Measurements from ENCODE around the gene PRR5L. TPM values are rescaled to one million over a fixed set of nuclear protein-coding genes. Genes with fewer than 3 reads are reported as not detected.
A peak's percentile ranks its signal among the peaks of the same experiment; 100 is the strongest.

The PRR5L gene
- polyA plus RNA-seq, 1 of the 3 experiments (the other 2 are of a cell fraction), result 0.46 TPM

DNA sequence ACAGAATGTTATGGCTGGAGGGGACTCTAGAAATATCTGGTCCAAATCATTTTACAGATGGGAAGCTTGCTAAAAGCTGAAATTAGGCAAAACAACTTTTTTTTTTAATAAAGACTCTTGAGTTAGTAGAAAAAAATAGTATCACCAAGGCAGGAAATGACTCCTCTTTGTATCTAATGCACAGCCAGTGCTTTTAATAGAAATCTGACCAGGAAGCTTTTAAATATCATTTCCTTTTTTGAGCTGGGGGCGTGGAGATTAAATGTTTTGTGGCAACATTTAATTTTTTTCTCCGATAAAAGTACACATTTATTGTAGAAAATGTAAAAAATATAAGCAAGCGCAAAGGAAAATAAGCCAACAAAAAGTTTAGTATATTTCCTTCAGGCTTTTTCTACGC is 191.5 kb downstream of the PRR5L start:
- DNase-seq, result no peak
- Histone ChIP-seq H4K20me1 (ENCODE audit: insufficient read depth) (peaks cover 6% of the 10 kb centered on the region; the same call in 1 of the 2 replicates), H3K4me2 (no peak overlapping the region), H3F3A (replicated peaks; ENCODE audit: insufficient read depth) (peaks cover 4% of the 10 kb centered on the region), H3K9me2 (no peaks in the 10 kb centered on the region), H3K4me1 (ENCODE audit: control insufficient read depth in 1 of 2, insufficient read depth in 2 of 2, low read depth in 1 of 2, low read length in 1 of 2) (peaks cover 12 to 25% of the 10 kb centered on the region in 2 experiments; a peak in 3 of 4 replicates), H3K36me3 (replicated peaks in 1 of 2; ENCODE audit: control insufficient read depth in 1 of 2, insufficient read depth in 2 of 2, low read length in 1 of 2) (peaks cover 62 to 79% of the 10 kb centered on the region in 2 experiments), H3K9me3 (no peaks in the 10 kb centered on the region), H2AFZ (ENCODE audit: low read depth) (no peak overlapping the region), H3K9ac (no peak overlapping the region), H3K4me3 (ENCODE audit: low read depth in 2 of 2, low read length in 1 of 2) (no peak overlapping the region), H3K27ac (ENCODE audit: low read depth in 2 of 2, low read length in 1 of 2) (peak overlapping the region; percentile 23 to 40), H3K27me3 (ENCODE audit: insufficient read depth) (no peaks in the 10 kb centered on the region), H3K79me2 (ENCODE audit: insufficient read depth) (peaks cover 18% of the 10 kb centered on the region; the same call in 1 of the 2 replicates)
- TF ChIP-seq FOXJ3 (CRISPR knock-in tag; IDR thresholded peaks at IDR 0.05) (no peak), RFX5 (IDR thresholded peaks at IDR 0.05; ENCODE audit: low read length) (no peak), NRF1 (IDR thresholded peaks at IDR 0.05; ENCODE audit: low read depth, low read length) (no peak), SIN3A (IDR thresholded peaks at IDR 0.05; ENCODE audit: borderline replicate concordance, low read depth, low read length) (no peak), CHD2 (IDR thresholded peaks at IDR 0.05; ENCODE audit: low read length, partially characterized antibody) (no peak), POLR2AphosphoS5 (IDR thresholded peaks at IDR 0.05; ENCODE audit: low read depth, low read length) (no peak), RCOR1 (IDR thresholded peaks at IDR 0.05; ENCODE audit: low read length) (no peak), TEAD4 (IDR thresholded peaks at IDR 0.05; ENCODE audit: borderline replicate concordance, insufficient read depth) (no peak), FOSL2 (IDR thresholded peaks at IDR 0.05; ENCODE audit: borderline replicate concordance, low read depth) (no peak), RAD21 (IDR thresholded peaks at IDR 0.05; ENCODE audit: low read length) (no peak), JUND (IDR thresholded peaks at IDR 0.05) (no peak), GABPA (IDR thresholded peaks at IDR 0.05; ENCODE audit: low read depth) (no peak; the same call in 1 of the 2 replicates), MEF2A (IDR thresholded peaks at IDR 0.05; ENCODE audit: borderline replicate concordance, low read depth) (no peak)
- TF ChIP-seq, protein P1, sequence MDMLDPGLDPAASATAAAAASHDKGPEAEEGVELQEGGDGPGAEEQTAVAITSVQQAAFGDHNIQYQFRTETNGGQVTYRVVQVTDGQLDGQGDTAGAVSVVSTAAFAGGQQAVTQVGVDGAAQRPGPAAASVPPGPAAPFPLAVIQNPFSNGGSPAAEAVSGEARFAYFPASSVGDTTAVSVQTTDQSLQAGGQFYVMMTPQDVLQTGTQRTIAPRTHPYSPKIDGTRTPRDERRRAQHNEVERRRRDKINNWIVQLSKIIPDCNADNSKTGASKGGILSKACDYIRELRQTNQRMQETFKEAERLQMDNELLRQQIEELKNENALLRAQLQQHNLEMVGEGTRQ (IDR thresholded peaks at IDR 0.05; ENCODE audit: borderline replicate concordance, low read depth, low read length), result no peak
- TF ChIP-seq, protein P2, sequence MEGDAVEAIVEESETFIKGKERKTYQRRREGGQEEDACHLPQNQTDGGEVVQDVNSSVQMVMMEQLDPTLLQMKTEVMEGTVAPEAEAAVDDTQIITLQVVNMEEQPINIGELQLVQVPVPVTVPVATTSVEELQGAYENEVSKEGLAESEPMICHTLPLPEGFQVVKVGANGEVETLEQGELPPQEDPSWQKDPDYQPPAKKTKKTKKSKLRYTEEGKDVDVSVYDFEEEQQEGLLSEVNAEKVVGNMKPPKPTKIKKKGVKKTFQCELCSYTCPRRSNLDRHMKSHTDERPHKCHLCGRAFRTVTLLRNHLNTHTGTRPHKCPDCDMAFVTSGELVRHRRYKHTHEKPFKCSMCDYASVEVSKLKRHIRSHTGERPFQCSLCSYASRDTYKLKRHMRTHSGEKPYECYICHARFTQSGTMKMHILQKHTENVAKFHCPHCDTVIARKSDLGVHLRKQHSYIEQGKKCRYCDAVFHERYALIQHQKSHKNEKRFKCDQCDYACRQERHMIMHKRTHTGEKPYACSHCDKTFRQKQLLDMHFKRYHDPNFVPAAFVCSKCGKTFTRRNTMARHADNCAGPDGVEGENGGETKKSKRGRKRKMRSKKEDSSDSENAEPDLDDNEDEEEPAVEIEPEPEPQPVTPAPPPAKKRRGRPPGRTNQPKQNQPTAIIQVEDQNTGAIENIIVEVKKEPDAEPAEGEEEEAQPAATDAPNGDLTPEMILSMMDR (IDR thresholded peaks at IDR 0.05), result no peak
- TF ChIP-seq, protein P3, sequence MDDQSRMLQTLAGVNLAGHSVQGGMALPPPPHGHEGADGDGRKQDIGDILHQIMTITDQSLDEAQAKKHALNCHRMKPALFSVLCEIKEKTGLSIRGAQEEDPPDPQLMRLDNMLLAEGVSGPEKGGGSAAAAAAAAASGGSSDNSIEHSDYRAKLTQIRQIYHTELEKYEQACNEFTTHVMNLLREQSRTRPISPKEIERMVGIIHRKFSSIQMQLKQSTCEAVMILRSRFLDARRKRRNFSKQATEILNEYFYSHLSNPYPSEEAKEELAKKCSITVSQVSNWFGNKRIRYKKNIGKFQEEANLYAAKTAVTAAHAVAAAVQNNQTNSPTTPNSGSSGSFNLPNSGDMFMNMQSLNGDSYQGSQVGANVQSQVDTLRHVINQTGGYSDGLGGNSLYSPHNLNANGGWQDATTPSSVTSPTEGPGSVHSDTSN (IDR thresholded peaks at IDR 0.05), result no peak
- TF ChIP-seq, protein P4, sequence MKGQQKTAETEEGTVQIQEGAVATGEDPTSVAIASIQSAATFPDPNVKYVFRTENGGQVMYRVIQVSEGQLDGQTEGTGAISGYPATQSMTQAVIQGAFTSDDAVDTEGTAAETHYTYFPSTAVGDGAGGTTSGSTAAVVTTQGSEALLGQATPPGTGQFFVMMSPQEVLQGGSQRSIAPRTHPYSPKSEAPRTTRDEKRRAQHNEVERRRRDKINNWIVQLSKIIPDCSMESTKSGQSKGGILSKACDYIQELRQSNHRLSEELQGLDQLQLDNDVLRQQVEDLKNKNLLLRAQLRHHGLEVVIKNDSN (IDR thresholded peaks at IDR 0.05; ENCODE audit: borderline replicate concordance, low read depth), result no peak
- WGBS (ENCODE audit: low lambda C conversion rate), result 86% methylated on average over 4 of the region's 4 CpGs
- CTCF ChIA-PET, result interaction anchor here (1.7 to 2.6 kb wide), 3 partner anchors 9 to 222 kb away, joined by 6 to 22 read pairs (median 14); no protein-coding TSS in a partner anchor
- POLR2A ChIA-PET, result no interaction called here

Data from SK-N-SH (cell line).